Mononuclear cell (primary cell): ENCODE data around the gene RSPO3. TPM values are rescaled to one million over a fixed set of nuclear protein-coding genes. Genes with fewer than 3 reads are reported as not detected.

Source experiments
- H3K27me3 ChIP-seq: 2 replicates; pipeline ENCODE4 v1.6.0; 2011; ENCODE audit warnings: low read length, control low read depth; ENCODE audit not compliant: insufficient read depth
- H3K4me1 ChIP-seq: 2 replicates; pipeline ENCODE4 v1.5.1; 2011; ENCODE audit warnings: mild to moderate bottlenecking, low read length, control low read depth; ENCODE audit not compliant: insufficient read depth
- H3K4me3 ChIP-seq: 2 replicates; pipeline ENCODE4 v1.5.1; 2011; ENCODE audit warnings: mild to moderate bottlenecking, low read length, moderate library complexity
- H3K9me3 ChIP-seq: 2 replicates; pipeline ENCODE4 v1.5.1; 2011; ENCODE audit warnings: low read depth, mild to moderate bottlenecking, control low read depth, low read length
- total RNA-seq: library from RNA; depleted of rRNA; stranded (reverse); fragments of >200 nt; gene quantifications from one replicate; pipeline ENCODE4 v1.2.3, GENCODE V29; 2012

The RSPO3 gene, protein sequence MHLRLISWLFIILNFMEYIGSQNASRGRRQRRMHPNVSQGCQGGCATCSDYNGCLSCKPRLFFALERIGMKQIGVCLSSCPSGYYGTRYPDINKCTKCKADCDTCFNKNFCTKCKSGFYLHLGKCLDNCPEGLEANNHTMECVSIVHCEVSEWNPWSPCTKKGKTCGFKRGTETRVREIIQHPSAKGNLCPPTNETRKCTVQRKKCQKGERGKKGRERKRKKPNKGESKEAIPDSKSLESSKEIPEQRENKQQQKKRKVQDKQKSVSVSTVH
- total RNA-seq: not detected

- peaks cover 17% of the 10 kb centered on the region for H3K4me1 ChIP-seq
- H3K9me3 ChIP-seq: no peaks in the 10 kb centered on the region
- H3K4me3 ChIP-seq: no peak within 1 kb of the TSS
- peaks cover 82% of the 10 kb centered on the region for H3K27me3 ChIP-seq
Observed at GRCh38 chr6:127118298-127119101, at the start of gene RSPO3. Gene RSPO3, plus strand, starts transcription at chr6:127118671. Its CDS starts 522 bp downstream, at chr6:127119193.

GRCh38 chr6:127069659-127070279, 48.7 kb upstream of the RSPO3 start:
- H3K4me1 ChIP-seq: no peaks in the 10 kb centered on the region
- H3K27me3 ChIP-seq: no peaks in the 10 kb centered on the region
- H3K4me3 ChIP-seq: no peak overlapping the region
- peaks cover 6% of the 10 kb centered on the region for H3K9me3 ChIP-seq

DNA sequence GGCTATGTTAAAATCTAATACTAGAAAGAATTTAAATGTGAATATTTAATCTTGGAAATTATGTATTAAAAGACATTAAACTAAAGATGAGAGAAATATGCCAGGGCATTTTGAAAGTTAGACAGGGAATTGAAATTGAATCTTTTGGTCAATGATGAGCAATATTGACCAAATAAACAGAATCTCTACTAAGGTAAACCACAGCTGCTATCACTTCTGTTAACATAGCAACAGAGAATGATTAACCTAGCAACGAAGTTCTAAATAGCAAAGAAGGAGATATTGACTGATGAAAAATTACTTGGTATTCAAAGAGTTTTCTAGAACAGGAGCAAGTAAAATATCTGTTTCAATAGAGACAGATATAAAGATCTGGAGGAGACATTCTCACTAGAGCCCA, 45.2 kb upstream of the RSPO3 start:
- Histone ChIP-seq H3K9me3 (peaks cover 6% of the 10 kb centered on the region), H3K4me3 (no peak overlapping the region), H3K4me1 (no peaks in the 10 kb centered on the region), H3K27me3 (no peaks in the 10 kb centered on the region)

DNA sequence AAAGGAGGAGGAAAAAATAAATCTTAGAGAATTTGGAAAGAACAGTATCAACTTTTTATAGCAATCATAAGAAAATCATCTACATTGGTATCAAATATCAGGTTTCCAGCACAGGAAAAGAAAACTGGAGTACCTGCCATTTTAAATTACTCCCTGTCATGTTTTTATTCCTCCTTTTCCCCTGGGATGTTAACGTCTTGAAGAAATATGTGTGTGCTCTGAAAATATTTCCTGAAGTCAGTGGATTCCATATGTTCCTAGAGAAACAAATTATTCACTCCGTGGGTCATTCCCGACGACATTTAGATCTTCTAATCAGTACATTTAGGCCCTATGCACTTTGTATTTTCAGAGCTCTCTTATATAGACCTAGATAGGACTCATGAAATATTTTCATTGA, 42.0 kb upstream of the RSPO3 start:
- Histone ChIP-seq H3K9me3 (no peaks in the 10 kb centered on the region), H3K4me1 (no peaks in the 10 kb centered on the region), H3K4me3 (no peak overlapping the region), H3K27me3 (no peaks in the 10 kb centered on the region)

DNA sequence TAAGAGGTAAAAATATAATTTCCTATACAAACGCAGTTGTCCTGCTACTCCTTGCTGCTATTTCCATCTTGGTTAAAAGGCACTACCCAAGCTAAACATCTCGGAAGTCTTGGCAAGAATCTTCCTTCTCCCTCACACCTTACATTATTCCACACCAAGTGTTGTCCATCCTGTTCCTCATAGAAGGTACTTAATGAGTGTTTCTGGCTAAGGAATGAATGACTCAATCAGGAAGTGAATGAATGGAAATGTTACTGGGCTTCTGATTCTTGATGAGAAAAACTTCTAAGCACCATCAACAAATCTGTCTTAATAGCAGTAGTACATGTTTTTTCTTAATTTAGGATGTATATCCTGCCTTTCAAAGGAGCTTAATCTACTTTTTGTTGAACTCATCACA, 40.6 kb upstream of the RSPO3 start:
- Histone ChIP-seq H3K27me3 (no peaks in the 10 kb centered on the region), H3K9me3 (no peaks in the 10 kb centered on the region), H3K4me1 (no peaks in the 10 kb centered on the region)

DNA sequence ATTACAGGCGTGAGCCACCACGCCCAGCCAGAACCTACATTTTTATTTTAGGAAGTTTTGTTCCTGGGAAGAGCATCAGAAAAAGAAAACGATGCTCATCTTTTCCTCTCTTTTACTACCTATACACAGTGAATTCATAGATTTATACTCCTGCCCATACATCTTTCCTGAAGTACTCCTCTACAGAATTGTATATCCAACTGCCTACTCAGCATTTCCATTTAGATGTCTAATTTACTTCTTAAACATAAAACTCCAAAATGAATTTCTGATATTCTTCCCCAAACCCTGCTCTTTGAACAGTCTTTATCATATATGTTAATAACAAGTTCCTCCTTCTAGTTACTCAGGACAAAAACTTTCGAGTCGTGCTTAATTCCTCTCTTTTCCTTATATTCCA, 39.8 kb upstream of the RSPO3 start:
- H3K27me3 ChIP-seq: no peaks in the 10 kb centered on the region
- H3K9me3 ChIP-seq: no peaks in the 10 kb centered on the region
- H3K4me1 ChIP-seq: no peaks in the 10 kb centered on the region
- no peak overlapping the region for H3K4me3 ChIP-seq

More for the DNA sequence above, 40.6 kb upstream of the RSPO3 start:
- H3K4me3 ChIP-seq: no peak overlapping the region

GRCh38 chr6:127079681-127080080, 38.8 kb upstream of the RSPO3 start:
- no peaks in the 10 kb centered on the region for H3K9me3 ChIP-seq
- H3K27me3 ChIP-seq: no peaks in the 10 kb centered on the region
- H3K4me3 ChIP-seq: no peak overlapping the region
- H3K4me1 ChIP-seq: no peaks in the 10 kb centered on the region

- Histone ChIP-seq H3K27me3 (no peaks in the 10 kb centered on the region), H3K4me1 (no peaks in the 10 kb centered on the region), H3K9me3 (no peaks in the 10 kb centered on the region), H3K4me3 (no peak overlapping the region)
Observed at GRCh38 chr6:127080081-127080480, 38.4 kb upstream of the RSPO3 start.

DNA sequence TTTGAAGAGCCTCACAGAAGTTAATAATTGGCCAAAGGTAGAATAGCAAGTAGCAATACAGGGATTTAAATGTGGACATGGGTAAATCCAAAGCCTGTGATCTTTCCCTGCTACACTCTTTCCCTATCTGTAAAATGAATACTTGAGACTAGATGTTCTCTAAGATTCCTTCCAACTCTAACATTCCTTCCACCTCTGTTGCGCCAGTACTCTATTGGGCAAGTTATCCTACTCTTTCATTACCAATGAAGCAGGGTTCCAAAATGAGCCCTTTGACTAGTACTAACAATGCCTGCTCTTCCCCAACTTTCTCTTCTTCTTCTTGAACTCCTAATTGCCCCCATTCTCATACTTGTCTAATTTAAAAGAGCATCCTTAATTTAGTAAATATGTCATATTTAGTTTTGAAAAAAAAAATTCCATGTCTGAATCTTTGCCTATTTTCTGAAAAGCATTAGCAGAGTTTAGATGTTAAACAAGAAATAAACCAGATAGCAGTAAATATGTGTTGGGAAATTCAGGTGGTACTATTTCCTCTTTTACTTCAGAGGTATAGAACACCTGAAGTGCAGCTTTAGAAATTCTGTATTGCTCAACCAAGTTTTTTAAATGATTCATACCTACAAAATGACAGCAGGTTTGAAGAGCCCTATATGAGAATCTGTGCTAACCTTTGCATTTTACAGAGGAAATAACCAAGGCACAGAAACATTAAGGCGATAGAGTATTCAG, 35.1 kb upstream of the RSPO3 start:
- H3K9me3 ChIP-seq: no peaks in the 10 kb centered on the region
- no peaks in the 10 kb centered on the region for H3K27me3 ChIP-seq
- no peaks in the 10 kb centered on the region for H3K4me1 ChIP-seq
- no peak overlapping the region for H3K4me3 ChIP-seq

DNA sequence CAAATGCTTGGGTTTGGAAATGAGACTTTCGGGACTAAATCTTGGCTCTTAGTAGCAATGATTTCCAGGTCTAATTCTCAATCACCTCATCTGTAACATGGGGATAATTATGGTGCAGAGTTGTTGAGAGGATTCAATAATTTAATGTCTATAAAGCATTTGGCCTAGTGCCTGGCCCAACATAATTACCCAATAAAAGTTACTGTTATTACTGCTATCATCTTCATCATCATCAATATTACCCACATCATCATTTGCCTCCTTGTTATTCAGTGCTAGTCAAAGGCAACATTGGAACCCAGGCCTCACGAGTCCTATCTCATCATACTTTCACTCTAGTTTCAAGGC, 34.5 kb upstream of the RSPO3 start:
- Histone ChIP-seq H3K4me1 (no peaks in the 10 kb centered on the region), H3K4me3 (no peak overlapping the region), H3K9me3 (no peaks in the 10 kb centered on the region), H3K27me3 (no peaks in the 10 kb centered on the region)

GRCh38 chr6:127085181-127085580, 33.3 kb upstream of the RSPO3 start:
- Histone ChIP-seq H3K4me3 (no peak overlapping the region), H3K27me3 (no peaks in the 10 kb centered on the region), H3K4me1 (no peaks in the 10 kb centered on the region), H3K9me3 (no peaks in the 10 kb centered on the region)

DNA sequence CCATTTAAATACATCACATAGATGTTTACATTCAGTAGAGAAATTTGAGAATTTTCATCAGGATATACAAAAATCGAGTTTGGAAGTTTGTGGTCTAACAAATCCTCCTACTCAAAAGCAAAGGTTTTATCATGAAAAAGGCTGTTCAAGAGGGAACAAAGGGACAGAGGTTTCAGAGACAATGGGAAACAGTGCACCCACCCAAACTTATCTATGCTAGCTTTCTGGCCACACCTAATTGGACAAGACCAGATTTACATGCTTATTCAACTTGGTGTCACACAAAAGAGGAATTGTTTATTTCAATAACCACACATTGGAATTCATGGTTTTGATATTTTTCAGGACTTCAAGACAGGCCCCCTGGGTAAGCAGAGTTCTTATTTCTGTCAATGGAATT, 28.4 kb upstream of the RSPO3 start:
- Histone ChIP-seq H3K4me3 (no peak overlapping the region), H3K9me3 (no peaks in the 10 kb centered on the region), H3K27me3 (peaks cover 13% of the 10 kb centered on the region), H3K4me1 (no peaks in the 10 kb centered on the region)

GRCh38 chr6:127092466-127092865, 26.0 kb upstream of the RSPO3 start:
- no peaks in the 10 kb centered on the region for H3K4me1 ChIP-seq
- H3K27me3 ChIP-seq: peaks cover 19% of the 10 kb centered on the region
- H3K4me3 ChIP-seq: no peak overlapping the region
- H3K9me3 ChIP-seq: no peaks in the 10 kb centered on the region

DNA sequence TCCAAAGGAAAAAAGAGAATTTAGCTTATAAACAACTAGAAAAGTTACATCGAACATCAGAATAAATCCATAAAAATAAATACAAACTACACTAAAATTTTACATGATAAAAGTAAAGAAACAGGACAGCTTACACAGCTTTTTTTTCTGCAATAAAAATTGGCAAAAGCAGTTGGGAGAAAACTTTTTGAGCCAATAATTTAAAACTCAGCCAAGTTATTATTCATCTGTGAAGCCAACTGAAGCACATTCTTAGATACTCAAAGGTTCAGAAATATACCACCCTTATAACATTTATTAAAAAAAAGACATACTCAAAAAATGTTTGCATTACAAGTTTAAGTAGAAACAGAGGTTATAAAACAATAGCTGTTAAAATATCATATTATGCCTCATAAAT, 23.7 kb upstream of the RSPO3 start:
- Histone ChIP-seq H3K4me1 (no peaks in the 10 kb centered on the region), H3K27me3 (peaks cover 19% of the 10 kb centered on the region), H3K9me3 (no peaks in the 10 kb centered on the region), H3K4me3 (no peak overlapping the region)

DNA sequence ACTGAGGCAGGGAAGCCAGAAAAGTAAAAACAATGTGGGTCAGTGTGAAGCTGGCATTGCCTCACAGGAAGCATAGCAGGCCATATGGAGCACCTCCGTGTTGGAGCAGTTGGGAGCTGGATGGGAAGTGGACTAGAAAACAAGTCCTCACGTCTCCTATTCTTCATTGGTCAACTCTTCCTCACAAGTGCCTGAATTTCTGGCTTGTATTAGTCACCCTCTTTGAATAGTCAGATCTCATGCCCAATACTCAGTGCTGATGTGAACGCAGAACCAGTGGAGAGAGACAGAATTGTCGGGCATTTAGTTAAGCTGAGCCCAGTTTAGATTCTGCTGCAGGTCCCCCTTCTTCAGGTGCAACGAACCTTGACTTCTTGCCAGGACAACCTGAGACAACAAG, 22.3 kb upstream of the RSPO3 start:
- H3K4me1 ChIP-seq: no peaks in the 10 kb centered on the region

More for the DNA sequence above, 22.3 kb upstream of the RSPO3 start:
- Histone ChIP-seq H3K27me3 (peaks cover 19% of the 10 kb centered on the region), H3K4me3 (no peak overlapping the region), H3K9me3 (no peaks in the 10 kb centered on the region)
